ENCODE data around the gene PRR13. TPM values are rescaled to one million over a fixed set of nuclear protein-coding genes. Genes with fewer than 3 reads are reported as not detected.
A peak's percentile ranks its signal among the peaks of the same experiment; 100 is the strongest.

Gene PRR13
- total and polyA plus RNA-seq, 9 of the 15 experiments (the other 6 are each of a cell fraction or from before 2014, with no cell fraction given), result 117 to 835 (median 285) TPM

DNA sequence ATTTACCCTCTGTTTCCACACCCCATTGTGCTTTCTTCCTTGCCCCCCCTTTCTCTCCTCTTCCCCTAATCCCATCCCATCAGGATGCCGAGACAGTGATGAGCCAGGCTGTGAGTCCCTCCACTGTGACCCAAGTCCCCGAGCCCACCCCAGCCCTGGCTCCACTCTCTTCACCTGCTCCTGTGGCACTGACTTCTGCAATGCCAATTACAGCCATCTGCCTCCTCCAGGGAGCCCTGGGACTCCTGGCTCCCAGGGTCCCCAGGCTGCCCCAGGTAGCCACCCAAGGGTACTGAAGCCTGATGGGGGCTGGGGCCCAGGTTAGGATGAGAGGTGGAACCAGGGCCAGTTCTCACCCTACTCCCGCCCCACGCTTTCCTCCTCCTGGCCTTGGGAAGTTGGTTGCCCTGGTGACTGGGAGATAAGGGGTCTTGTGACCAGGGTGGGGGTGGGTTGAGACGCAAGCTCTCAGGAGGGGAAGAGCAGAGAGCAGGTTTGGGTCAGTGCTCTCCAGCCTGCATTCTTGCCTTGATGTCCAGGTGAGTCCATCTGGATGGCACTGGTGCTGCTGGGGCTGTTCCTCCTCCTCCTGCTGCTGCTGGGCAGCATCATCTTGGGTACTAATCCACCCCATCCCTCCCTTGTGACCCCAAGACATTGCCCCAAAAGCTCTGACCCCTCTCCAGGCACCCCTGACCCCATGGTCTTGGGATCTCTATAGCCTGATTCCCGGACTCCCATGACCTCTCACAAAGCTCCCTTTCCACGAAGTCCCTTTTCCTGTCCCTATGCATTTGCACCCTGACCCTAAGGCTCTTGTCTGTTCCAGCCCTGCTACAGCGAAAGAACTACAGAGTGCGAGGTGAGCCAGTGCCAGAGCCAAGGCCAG lies 16.7 kb upstream of the PRR13 start (continued):
- TF ChIP-seq, protein P1, sequence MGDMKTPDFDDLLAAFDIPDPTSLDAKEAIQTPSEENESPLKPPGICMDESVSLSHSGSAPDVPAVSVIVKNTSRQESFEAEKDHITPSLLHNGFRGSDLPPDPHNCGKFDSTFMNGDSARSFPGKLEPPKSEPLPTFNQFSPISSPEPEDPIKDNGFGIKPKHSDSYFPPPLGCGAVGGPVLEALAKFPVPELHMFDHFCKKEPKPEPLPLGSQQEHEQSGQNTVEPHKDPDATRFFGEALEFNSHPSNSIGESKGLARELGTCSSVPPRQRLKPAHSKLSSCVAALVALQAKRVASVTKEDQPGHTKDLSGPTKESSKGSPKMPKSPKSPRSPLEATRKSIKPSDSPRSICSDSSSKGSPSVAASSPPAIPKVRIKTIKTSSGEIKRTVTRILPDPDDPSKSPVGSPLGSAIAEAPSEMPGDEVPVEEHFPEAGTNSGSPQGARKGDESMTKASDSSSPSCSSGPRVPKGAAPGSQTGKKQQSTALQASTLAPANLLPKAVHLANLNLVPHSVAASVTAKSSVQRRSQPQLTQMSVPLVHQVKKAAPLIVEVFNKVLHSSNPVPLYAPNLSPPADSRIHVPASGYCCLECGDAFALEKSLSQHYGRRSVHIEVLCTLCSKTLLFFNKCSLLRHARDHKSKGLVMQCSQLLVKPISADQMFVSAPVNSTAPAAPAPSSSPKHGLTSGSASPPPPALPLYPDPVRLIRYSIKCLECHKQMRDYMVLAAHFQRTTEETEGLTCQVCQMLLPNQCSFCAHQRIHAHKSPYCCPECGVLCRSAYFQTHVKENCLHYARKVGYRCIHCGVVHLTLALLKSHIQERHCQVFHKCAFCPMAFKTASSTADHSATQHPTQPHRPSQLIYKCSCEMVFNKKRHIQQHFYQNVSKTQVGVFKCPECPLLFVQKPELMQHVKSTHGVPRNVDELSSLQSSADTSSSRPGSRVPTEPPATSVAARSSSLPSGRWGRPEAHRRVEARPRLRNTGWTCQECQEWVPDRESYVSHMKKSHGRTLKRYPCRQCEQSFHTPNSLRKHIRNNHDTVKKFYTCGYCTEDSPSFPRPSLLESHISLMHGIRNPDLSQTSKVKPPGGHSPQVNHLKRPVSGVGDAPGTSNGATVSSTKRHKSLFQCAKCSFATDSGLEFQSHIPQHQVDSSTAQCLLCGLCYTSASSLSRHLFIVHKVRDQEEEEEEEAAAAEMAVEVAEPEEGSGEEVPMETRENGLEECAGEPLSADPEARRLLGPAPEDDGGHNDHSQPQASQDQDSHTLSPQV (IDR thresholded peaks at IDR 0.05), result 0 out of 2 replicates have a peak, but pooled peaks have one; percentile 12
- TF ChIP-seq TCF7L2 (IDR thresholded peaks at IDR 0.05; ENCODE audit: low read depth, low read length) (no peak), RBM14 (IDR thresholded peaks at IDR 0.05; ENCODE audit: borderline replicate concordance, insufficient read depth, low read depth, low read length) (no peak), CBX3 (IDR thresholded peaks at IDR 0.05; ENCODE audit: borderline replicate concordance in 1 of 2, low read length in 2 of 2) (no peak), ZC3H4 (CRISPR knock-in tag; IDR thresholded peaks at IDR 0.05; ENCODE audit: borderline replicate concordance) (no peak), ZZZ3 (IDR thresholded peaks at IDR 0.05) (no peak), HNRNPUL1 (IDR thresholded peaks at IDR 0.05; ENCODE audit: low read length) (no peak), FOS (IDR thresholded peaks at IDR 0.05; ENCODE audit: extremely low read depth, insufficient read length) (no peak), ZFX (CRISPR knock-in tag; IDR thresholded peaks at IDR 0.05) (no peak), SP2 (IDR thresholded peaks at IDR 0.05; ENCODE audit: extremely low read depth, low read depth, low read length, poor library complexity, severe bottlenecking) (no peak), BRD9 (IDR thresholded peaks at IDR 0.05; ENCODE audit: low read depth, partially characterized antibody) (no peak), DACH1 (IDR thresholded peaks at IDR 0.05; ENCODE audit: partially characterized antibody) (no peak), ZNF699 (CRISPR knock-in tag; IDR thresholded peaks at IDR 0.05; ENCODE audit: insufficient replicate concordance) (no peak), NFRKB (IDR thresholded peaks at IDR 0.05; ENCODE audit: low read depth) (0 out of 2 replicates have a peak, but pooled peaks have one; percentile 18), MTA3 (IDR thresholded peaks at IDR 0.05; ENCODE audit: borderline replicate concordance) (peak; percentile 53; the same call in 1 of the 2 replicates)
- TF ChIP-seq, protein P2, sequence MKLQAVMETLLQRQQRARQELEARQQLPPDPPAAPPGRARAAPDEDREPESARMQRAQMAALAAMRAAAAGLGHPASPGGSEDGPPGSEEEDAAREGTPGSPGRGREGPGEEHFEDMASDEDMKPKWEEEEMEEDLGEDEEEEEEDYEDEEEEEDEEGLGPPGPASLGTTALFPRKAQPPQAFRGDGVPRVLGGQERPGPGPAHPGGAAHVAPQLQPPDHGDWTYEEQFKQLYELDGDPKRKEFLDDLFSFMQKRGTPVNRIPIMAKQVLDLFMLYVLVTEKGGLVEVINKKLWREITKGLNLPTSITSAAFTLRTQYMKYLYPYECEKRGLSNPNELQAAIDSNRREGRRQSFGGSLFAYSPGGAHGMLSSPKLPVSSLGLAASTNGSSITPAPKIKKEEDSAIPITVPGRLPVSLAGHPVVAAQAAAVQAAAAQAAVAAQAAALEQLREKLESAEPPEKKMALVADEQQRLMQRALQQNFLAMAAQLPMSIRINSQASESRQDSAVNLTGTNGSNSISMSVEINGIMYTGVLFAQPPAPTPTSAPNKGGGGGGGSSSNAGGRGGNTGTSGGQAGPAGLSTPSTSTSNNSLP (IDR thresholded peaks at IDR 0.05; ENCODE audit: borderline replicate concordance, low read depth, low read length), result no peak
- TF ChIP-seq, protein P3, sequence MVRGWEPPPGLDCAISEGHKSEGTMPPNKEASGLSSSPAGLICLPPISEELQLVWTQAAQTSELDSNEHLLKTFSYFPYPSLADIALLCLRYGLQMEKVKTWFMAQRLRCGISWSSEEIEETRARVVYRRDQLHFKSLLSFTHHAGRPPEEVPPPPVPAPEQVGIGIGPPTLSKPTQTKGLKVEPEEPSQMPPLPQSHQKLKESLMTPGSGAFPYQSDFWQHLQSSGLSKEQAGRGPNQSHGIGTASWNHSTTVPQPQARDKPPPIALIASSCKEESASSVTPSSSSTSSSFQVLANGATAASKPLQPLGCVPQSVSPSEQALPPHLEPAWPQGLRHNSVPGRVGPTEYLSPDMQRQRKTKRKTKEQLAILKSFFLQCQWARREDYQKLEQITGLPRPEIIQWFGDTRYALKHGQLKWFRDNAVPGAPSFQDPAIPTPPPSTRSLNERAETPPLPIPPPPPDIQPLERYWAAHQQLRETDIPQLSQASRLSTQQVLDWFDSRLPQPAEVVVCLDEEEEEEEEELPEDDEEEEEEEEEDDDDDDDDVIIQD (CRISPR knock-in tag; IDR thresholded peaks at IDR 0.05), result no peak
- TF ChIP-seq, protein P4, sequence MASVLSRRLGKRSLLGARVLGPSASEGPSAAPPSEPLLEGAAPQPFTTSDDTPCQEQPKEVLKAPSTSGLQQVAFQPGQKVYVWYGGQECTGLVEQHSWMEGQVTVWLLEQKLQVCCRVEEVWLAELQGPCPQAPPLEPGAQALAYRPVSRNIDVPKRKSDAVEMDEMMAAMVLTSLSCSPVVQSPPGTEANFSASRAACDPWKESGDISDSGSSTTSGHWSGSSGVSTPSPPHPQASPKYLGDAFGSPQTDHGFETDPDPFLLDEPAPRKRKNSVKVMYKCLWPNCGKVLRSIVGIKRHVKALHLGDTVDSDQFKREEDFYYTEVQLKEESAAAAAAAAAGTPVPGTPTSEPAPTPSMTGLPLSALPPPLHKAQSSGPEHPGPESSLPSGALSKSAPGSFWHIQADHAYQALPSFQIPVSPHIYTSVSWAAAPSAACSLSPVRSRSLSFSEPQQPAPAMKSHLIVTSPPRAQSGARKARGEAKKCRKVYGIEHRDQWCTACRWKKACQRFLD (CRISPR knock-in tag; IDR thresholded peaks at IDR 0.05), result no peak

Measured in K562 (cell line).